HCEC 1CT (cell line): ENCODE measurements around the gene EDIL3.
"Not testable (repeated sequence)": the region's sequence is repeated elsewhere in the genome, so short reads cannot be mapped to it uniquely, and the experiment has no call there.

Experiments used
- DNase-seq: peaks from one replicate; pipeline ENCODE4 v3.0.0-alpha.2; 2017

EDIL3 gene

DNA sequence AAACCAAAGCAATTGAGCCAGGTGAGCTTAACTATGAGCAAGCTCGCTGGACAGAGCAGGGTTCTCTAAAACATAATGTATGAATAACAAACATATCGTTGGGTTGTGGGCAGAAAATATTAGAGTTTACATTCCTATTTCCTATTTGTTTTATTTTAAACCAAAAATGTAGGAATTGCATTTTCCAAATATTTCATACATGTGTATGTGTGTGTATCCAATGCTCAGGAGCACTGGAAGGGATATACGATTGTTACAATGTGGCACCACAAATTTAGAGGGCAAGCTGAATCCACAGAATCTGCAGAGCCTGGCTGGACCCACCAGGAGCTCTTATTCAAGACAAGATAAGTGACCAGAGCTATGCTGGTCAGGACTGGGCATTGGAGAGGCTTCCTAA, 338.7 kb downstream of the EDIL3 start:
- DNase-seq: no peak

DNA sequence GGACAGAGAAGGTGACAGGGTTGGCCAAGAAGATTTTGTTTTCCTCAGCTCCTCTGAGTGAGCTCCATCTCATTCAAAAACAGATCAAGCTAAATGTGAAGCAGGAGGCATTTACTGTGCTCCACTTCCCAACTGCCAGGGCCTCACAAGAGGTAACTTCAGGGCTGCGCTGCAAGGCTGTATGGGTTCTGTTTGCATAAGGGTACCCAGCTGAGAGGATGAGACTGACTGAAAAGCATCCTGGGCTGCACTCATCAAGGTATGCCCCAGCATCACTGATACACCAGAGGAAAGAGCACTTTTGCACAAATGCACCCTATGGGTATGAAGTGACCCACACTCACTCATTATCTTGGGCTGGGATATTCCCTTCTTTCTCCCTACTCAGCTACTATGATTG, 347.8 kb downstream of the EDIL3 start:
- no peak for DNase-seq

DNA sequence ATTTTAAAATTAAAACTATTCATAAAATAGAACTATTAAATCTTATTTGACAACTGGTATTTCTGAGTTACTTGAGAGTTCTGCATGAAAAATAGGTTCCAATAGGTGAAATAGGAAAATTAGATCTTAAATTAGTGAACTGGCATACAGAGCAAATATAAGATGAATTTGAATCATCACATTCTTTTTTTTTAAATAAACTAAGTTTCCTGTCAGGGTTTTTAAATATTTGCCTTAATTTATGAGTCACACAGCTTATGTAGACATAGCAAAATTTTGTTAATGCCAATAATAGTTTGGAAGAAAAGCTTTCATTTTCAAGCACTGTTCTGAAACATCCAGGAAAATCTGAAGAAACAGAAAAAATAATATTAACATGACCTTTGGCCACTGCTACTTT, 352.4 kb downstream of the EDIL3 start:
- peak; percentile 66 for DNase-seq

DNA sequence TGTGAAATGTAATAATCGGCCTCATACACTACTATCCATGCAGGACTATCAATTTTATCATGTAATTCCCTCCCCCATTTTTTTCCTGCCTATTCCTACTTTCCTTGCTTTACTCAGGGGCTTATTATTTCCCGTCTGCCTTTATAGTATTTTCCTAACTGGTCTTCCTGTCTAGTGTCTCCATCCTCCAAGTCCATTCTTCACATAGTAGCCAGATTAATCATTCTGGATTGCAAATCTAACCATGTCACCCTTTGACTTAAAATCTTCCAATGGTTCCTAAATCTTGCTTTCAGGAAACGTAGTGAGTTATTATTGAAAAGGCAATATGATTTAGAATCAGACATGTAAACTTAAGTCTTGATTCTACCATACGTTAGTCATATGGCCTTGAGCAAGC, 356.6 kb downstream of the EDIL3 start:
- DNase-seq: peak; percentile 81

DNA sequence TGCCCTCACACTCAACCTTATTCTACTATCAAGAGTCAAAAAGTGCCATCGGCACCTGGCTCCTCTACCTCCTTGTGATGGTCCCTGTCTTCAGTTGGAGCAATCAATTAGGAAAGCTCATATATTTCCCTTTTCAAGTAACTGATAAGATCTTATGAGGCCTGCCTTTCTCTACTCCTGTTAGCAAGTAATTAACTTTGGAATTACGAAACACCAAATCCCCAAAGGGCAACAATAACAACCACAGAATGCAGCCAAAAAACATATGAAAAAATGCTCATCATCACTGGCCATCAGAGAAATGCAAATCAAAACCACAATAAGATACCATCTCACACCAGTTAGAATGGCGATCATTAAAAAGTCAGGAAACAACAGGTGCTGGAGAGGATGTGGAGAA, 366.2 kb downstream of the EDIL3 start:
- DNase-seq: not testable (repeated sequence)

DNA sequence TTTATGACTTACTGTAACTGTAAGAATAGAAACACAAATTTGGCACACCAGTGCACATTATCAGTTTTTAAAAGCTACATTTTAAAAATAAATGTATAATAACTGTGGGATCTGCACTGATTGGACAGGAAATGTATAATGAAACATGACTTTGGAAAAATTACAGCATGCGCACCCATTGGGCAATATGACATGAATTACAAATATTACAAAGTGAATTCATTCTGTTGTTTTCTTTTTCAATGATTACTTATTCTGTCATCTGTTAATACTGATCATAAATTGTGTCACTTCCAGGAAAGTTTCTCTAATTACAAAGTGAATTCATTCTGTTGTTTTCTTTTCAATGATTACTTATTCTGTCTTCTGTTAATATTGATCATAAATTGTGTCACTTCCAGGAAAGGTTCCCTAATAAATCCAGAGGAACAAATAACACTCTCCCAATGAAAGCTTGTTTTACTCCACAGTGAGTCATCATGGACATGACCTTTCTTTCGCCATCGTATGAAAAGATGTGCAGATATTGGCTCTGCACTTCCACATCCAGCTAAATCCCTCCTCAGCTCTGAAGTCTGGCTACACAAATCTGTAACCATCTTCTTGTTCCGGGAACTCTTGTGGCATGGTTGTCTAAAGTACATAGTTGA, 367.0 kb downstream of the EDIL3 start:
- peak; percentile 63 for DNase-seq

DNA sequence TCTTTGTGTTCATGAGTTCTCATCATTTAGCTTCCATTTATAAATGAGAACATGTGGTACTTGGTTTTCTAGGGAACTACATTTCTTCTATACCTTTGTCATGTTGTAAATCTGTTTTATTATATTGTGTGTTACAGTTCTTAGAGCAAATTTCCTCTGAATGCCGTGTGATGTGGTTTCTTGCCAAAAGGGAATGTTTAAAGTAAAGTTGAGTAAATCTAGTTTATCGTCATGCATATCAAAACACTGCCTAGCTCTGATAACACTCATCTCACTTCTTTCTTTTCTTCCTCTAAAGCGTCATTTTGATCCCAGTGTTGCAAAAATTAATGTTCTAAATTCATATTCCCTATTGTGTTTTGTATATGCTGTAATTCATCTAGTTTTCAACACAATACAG, 368.6 kb downstream of the EDIL3 start:
- peak; percentile 12 for DNase-seq

DNA sequence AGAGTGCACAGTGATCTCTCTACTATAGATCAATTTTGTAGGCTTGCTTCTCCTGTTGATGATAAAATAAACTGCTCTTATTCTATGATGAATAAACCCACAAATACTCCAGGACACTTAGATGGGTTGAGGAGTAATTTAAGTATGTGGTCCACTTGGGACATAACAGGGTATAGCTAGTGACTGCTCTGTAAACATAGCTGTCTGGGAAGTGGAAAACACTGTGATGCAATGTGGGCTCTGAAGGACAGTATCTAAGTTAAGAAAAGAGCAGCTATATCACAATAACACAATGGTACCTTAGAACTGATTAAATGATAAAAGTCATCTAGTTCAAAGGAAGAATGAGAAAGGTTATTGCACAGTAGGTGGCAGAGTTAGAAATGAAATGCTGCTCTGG, 369.7 kb downstream of the EDIL3 start:
- DNase-seq: no peak

DNA sequence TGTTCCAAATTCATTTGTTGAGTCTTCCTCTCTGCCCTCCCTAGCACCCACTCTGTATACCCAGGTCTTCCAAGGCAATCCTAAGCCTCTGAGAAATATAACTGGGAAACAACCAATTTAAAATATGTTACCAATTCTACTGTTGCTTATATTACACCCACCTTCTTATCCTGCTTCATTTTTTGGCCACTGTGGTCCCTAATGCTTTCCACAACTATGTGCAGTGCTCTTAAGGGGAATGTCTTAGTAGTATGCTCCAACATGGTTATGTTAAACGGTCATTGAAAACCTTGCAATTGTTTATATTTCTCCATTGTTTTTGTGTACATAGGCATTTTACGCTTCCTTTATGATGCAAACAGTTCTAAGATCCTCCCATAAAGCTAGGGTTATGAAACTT, 390.9 kb downstream of the EDIL3 start:
- no peak for DNase-seq

DNA sequence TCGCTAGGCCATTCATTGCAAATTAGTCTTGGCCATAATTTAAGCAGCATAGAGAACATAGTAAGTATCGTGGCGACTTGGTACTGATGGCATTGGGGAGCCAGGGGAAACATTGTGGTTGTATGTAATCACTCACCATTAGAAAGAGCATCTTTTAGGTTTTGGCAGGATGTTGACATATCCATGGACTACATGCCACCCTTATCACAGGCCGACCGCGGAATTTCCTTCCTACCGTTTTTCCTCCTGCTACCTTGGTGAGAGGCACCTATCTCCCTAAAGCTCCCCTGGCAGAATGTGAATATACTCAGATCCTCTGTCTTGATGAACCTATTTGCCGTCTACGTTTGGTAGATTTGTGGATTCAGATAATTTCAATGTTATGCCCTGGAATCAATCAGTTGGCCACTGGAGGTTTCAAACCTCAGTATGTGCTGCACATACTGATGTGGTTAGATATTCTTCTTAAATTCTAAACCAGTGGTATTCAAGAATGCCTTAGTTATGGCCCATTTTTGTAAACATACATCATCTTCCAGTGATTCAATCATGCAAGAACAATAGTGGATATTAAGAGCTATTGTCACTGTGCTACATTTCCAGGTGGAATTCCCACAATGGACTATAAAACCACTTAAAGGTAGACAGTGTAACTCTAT, 393.0 kb downstream of the EDIL3 start:
- no peak for DNase-seq

DNA sequence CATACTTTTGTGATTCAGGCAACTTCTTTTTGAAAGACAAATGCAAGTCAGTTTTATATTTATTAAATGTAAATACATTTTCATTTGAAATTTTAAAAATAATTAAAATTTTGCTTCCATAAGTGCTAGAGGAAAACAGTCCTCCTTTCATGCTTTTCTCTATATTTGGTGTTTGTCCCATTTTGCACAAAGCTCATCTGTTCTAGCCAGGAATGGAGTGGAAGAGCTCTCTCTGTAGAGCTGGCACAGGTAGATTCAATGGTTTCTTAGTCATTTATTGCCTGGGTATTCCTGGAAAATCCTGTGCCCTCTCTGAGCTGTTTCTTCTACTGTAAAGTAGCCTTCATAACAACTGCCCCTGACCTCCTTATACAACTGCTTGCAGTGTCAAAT, 396.4 kb downstream of the EDIL3 start:
- DNase-seq: no peak

DNA sequence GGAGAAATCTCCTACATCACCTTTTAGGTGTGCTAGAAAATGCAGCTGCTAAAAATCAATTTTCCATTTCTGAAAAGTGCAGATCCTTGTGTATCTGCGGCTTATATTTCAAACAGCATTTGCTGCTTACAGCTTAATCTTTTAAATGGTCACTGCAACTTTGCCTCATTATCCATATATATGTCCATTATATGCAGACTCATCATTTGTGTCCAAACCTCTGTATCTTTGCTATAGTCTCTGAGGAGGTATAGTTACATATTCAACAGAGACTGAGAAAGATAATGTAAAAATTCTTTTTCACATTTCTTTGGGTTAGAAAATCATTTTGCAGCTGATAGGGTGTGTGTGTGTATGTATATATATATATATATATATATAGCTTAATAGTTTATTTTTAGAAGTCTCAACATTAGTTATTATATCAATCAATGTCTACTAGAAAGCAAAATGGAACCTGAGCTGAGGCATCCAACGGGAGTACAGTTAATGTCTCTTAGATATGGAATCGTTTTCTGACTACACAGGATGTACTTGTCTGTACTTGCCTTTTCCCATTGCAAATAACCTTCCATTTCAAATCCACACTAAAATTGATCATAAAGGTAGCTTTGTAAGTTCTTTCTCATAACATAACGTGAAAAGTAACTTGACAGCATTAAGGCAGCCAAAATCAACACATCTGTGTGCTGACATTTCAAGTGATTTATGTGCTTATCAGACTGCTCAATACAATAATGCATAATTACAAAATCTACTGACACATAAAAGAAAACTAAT, 397.0 kb downstream of the EDIL3 start:
- DNase-seq: no peak

DNA sequence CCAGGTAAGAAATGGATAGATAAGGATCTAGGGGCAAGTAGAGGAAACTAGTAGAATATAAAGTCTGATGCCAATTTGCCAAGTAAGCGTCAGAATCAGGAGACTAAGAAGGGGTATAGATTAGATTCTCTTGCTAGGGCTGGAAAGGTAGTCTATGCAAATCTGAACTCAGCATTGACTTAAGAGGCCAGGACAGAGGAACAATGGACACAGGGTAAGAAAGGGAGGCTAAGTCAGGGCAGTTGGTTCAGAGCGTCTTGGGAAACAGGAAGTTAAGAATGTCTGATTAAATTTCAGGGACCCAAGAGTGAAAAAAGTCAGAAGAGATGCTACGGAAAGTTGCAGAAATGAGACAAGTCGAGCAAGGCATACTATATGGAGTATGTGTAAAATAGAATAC, 400.8 kb downstream of the EDIL3 start:
- DNase-seq: no peak

DNA sequence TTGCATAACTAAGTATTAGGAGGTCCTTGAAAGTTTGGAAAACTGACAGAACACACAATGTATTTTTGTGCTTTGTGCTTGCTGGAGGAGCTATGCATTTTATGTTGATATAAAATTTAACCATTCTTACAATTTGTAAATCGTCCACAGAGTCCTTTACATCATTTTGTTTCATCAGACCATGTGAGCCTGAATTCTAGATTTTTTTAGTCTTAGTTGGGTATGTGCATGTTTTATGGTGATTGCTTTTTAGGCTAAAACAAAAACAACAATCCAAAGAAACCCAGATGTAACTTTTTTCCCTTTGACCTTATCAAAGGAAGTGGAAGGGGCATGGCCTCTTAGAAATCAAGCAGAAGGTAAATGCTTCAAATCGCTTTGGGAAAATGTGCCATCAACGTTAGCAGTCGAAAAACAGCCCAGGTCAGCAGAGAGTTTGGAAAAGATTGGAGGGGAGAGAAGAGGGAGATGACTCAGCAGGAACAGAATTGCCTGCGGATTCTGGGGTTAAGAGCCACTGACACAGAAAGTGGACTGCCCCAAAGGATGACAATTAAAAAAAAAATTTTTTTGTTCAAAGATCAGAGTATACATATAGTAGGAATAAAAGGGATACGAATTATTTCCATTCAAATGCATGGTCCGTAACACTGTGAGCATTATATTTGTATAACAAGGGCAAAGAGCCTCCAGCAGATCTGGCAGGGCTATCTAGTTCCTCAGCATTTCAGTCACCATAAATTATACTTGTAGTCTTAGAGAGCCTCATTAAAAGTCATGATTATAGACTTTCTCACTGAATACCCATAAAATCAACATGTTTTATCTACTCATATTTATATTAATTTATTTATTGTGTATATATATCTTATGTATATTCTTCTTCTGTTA, 410.5 kb downstream of the EDIL3 start:
- peak; percentile 18 for DNase-seq

DNA sequence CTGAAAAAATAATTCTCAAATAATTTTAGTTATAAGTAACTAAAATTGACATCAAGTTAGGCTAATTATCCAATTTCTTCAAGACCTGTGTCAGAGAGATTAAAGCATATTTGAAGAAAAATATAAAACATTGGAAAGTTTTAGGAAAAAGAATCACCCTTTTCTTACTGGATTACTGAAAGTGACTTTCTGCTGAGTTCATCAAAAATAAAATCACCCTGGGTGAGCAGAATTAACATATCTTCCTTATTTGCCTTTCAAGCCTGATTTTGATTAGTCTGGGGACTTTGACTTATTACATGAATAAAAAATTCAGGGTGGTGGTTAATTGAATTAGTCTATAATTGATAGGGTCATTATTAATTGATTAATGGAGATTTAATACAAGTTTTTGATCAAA, 411.8 kb downstream of the EDIL3 start:
- DNase-seq: no peak

DNA sequence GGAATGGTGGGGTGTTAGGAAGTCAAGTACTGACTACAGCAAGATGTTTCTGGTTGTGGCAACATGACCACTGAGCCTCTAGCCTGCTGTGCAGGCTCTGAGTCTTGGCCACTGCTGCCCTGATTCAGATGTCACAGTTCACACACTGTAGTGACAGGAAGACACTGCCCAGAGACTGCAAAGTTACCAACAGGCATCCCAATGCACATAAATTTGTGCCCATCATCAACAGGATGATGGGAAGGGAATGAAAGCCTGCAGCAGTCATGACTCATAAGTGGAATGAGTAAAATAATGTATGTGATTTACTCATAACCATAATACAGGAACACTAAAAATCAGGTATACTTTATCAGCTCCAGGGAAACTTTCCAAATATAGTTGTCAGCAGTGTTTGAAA, 412.4 kb downstream of the EDIL3 start:
- peak; percentile 12 for DNase-seq

DNA sequence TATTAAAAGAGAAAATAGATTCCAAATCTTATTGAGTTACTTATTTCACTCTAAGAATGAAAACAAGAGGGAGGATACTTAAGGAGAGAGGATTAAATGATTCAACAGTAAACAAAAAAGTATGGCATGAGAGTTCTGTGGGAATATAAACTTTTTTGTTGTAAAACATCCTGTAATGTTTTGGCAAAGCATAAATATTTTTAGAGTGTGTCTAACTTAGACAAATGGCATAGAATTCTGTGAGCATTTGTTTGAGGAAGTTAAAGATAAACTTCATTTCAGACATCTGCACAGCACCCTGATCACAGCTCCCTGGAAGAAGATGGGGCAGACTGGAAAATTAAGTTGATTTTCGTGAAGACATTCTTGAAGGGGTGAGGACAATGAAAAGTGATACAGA, 417.3 kb downstream of the EDIL3 start:
- DNase-seq: peak; percentile 11

DNA sequence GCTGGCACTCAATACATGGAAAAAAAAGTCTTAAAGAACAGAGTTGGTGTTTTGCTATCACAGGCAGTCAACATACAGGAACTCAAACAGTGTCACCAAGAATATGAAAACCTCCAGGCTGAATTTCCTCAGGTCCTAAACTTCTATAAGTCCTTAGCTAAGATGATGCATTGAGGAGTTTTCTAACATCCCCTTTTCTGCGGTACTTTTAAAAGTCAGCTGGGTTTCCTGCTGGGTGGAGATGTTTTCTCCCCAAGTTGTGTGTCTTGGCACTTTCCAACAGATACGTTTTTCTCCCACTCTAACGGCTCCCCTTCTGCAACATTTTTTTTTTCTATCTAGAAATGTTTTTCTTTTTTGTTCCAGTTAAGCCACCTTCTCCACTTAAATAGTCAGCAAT, 419.2 kb downstream of the EDIL3 start:
- DNase-seq: no peak

DNA sequence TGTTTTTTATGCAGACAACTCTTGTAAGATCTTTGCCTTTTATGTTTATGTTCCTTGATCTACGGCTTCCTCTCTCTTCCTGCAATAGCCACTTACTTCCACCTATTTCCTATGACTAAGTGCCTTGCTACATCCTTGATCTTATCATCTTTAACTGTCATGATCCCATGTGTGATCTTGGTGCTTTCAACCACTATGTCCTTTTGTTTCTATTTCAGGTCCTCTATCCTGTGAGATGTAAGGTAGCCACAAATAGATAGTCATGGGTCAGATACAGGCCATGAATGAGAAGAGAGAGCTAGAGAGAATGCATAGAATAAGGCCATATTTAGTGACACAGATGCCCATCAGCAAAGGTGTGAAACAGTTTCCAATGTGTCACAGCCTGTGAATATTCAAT, 420.4 kb downstream of the EDIL3 start:
- peak; percentile 19 for DNase-seq

DNA sequence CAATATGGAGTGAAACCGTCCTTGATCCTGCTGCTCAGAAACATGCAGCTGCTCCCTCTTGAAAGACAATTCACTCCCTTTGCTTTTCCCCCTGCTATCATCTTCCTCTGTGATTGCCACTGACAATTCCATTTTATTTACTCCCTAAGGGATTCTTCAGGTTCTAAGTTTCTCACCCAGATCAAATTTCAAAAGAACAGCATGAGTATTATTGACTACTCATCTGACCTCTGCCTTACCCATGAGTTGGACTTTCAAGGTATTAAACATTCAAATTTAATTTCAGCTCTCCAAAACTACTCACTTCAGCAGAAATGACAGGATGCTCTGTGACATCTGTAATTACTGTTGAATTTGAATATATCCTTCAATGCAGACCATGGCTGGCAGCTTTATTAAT, 427.5 kb downstream of the EDIL3 start:
- DNase-seq: peak; percentile 56

DNA sequence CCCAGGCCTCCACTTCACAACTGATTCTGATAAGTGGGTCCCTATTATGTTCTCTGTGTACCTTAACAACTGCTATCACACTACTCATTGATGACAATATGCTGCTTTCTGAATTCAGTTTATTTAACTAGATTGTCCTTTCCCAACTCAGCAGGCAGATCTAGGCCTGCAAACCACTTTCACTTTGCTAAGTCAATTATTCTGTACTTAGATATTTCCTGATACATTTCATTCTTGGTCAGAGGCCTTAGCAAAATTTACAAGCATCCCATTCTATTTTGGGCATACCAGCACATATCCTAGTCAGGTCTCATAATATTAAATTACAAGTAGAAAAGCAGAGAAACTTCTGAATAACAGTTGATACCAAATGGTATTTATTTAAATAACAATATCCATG, 428.3 kb downstream of the EDIL3 start:
- DNase-seq: no peak

DNA sequence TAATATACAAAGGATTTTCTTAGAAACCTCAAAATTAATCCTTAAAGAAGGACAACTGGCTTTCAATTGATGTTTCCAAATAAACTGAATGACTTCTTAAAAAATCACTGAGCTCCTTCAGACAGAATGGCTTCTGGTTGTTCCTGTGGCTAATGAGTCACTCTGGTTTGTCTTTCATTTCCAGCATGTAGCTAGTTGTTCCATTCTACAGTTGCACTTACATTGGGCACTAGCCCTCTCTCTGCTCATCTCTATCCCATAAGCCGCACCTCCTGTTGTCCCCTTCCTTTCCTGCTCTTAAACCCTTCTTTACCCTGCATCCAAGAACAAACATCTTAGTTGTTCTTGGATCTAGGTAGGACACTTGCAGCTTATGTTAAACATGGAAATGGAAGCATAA, 428.8 kb downstream of the EDIL3 start:
- peak; percentile 66 for DNase-seq

DNA sequence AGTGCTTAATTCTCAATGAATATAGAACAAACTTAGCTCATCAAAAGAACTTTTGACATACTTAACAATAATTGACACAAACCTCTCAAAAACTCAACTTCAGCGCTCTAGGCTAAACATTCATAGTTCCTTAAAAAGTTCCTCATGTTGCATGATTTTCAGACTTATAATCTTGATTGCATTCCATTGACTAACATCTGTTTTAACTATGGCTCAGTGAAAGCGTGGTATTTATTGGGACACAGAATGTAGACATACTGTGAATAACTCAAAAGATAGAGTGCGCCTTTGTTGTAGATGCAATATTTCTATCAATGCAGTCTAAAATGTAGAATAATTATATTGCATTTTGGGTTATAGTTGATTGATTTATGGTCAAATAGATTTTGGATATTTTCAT, 436.9 kb downstream of the EDIL3 start:
- DNase-seq: no peak
